MM.1S (cell line): ENCODE results near the gene AGFG1.

Experiments
- DNase-seq: peaks from one replicate; pipeline ENCODE4 v3.0.0-alpha.2; 2015
- H2AFZ ChIP-seq: fragments of 300-600 bp; sonication (generic); 2 replicates; pipeline ENCODE4 v1.6.0; 2016; ENCODE audit warnings: antibody characterized with exemption, low read length
- H3F3A ChIP-seq: fragments of 300-600 bp; sonication (generic); 2 replicates; pipeline ENCODE4 v1.6.1; 2016; ENCODE audit warnings: mild to moderate bottlenecking, antibody characterized with exemption, low read length, moderate library complexity, mixed read lengths; ENCODE audit not compliant: insufficient read depth
- H3K27ac ChIP-seq: fragments of 300-600 bp; sonication (generic); 2 replicates; pipeline ENCODE4 v1.5.1; 2016; ENCODE audit warnings: mild to moderate bottlenecking, low read length
- H3K27me3 ChIP-seq: fragments of 300-600 bp; sonication (generic); replicated peaks from 2 replicates; pipeline ENCODE4 v1.6.0; 2016; ENCODE audit warnings: low read length; ENCODE audit not compliant: insufficient read depth
- H3K36me3 ChIP-seq: fragments of 300-600 bp; sonication (generic); replicated peaks from 2 replicates; pipeline ENCODE4 v1.6.1; 2016; ENCODE audit warnings: mild to moderate bottlenecking, low read length, mixed read lengths; ENCODE audit not compliant: insufficient read depth
- H3K4me1 ChIP-seq: fragments of 300-600 bp; sonication (generic); 2 replicates; pipeline ENCODE4 v1.6.1; 2016; ENCODE audit warnings: low read length, mixed read lengths
- H3K4me2 ChIP-seq: fragments of 300-600 bp; sonication (generic); 2 replicates; pipeline ENCODE4 v1.6.0; 2016; ENCODE audit warnings: low read depth, low read length
- H3K4me3 ChIP-seq: fragments of 300-600 bp; sonication (generic); 2 replicates; pipeline ENCODE4 v1.5.1; 2016; ENCODE audit warnings: low read length, mixed read lengths
- H3K79me2 ChIP-seq: fragments of 300-600 bp; sonication (generic); 2 replicates; pipeline ENCODE4 v1.6.1; 2016; ENCODE audit warnings: mixed run types, low read length, mixed read lengths
- H3K9ac ChIP-seq: fragments of 300-600 bp; sonication (generic); 2 replicates; pipeline ENCODE4 v1.6.1; 2016; ENCODE audit warnings: low read length, mixed read lengths
- H3K9me2 ChIP-seq: fragments of 300-600 bp; sonication (generic); replicated peaks from 2 replicates; pipeline ENCODE4 v1.6.1; 2016; ENCODE audit warnings: mild to moderate bottlenecking, low read length, mixed read lengths; ENCODE audit not compliant: insufficient read depth
- H3K9me3 ChIP-seq: fragments of 300-600 bp; sonication (generic); replicated peaks from 2 replicates; pipeline ENCODE4 v1.6.1; 2016; ENCODE audit warnings: mild to moderate bottlenecking, low read length, mixed read lengths; ENCODE audit not compliant: insufficient read depth
- H4K20me1 ChIP-seq: fragments of 300-600 bp; sonication (generic); 2 replicates; pipeline ENCODE4 v1.6.1; 2016; ENCODE audit warnings: mild to moderate bottlenecking, low read length, moderate library complexity, mixed read lengths; ENCODE audit not compliant: insufficient read depth
- EZH2 ChIP-seq: fragments of 300-600 bp; sonication (generic); optimal IDR thresholded peaks from 2 replicates; pipeline ENCODE3; 2017; ENCODE audit warnings: low read depth, mild to moderate bottlenecking, antibody characterized with exemption, low read length, mixed read lengths
- EZH2phosphoT487 ChIP-seq: fragments of 300-600 bp; sonication (generic); IDR thresholded peaks from 2 replicates; pipeline ENCODE4 v1.6.1; 2018; ENCODE audit warnings: antibody characterized with exemption, low read length
- TF ChIP-seq, protein P1 (sequence below): fragments of 300-600 bp; sonication (generic); IDR thresholded peaks from 2 replicates; pipeline ENCODE4 v1.5.1; 2016; ENCODE audit warnings: antibody characterized with exemption, low read length, mixed read lengths

The AGFG1 gene

DNA sequence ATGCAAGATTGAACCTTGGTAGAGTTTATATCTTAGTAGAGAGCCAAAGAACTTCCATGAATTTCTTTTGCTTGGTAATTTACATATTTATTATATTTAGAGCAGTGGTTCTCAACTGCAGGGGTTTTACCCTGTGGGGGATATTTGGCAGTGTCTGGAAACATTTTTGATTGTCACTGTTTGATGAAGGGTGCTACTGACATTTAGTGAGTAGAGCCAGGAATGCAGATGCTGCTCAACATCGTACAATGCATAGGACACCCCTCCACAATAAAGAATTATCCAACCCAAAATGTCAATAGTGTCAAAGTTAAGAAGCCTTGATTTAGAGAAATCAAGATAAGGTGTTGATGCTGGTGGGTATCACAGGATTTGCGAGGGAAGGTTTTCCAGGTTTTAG is 14.7 kb downstream of the AGFG1 start:
- Histone ChIP-seq H3K79me2 (peaks cover 96% of the 10 kb centered on the region), H3K36me3 (no peaks in the 10 kb centered on the region), H3K27ac (no peak overlapping the region), H3F3A (no peaks in the 10 kb centered on the region), H4K20me1 (peaks cover 43% of the 10 kb centered on the region), H3K4me2 (no peak overlapping the region), H3K27me3 (no peaks in the 10 kb centered on the region), H3K9me3 (no peaks in the 10 kb centered on the region), H3K4me1 (peaks cover 10% of the 10 kb centered on the region), H3K9me2 (no peaks in the 10 kb centered on the region), H3K4me3 (no peak overlapping the region), H3K9ac (no peak overlapping the region), H2AFZ (no peak overlapping the region)
- no peak for TF ChIP-seq EZH2
- TF ChIP-seq, protein P1, sequence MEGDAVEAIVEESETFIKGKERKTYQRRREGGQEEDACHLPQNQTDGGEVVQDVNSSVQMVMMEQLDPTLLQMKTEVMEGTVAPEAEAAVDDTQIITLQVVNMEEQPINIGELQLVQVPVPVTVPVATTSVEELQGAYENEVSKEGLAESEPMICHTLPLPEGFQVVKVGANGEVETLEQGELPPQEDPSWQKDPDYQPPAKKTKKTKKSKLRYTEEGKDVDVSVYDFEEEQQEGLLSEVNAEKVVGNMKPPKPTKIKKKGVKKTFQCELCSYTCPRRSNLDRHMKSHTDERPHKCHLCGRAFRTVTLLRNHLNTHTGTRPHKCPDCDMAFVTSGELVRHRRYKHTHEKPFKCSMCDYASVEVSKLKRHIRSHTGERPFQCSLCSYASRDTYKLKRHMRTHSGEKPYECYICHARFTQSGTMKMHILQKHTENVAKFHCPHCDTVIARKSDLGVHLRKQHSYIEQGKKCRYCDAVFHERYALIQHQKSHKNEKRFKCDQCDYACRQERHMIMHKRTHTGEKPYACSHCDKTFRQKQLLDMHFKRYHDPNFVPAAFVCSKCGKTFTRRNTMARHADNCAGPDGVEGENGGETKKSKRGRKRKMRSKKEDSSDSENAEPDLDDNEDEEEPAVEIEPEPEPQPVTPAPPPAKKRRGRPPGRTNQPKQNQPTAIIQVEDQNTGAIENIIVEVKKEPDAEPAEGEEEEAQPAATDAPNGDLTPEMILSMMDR: no peak
- no peak for TF ChIP-seq EZH2phosphoT487
- no peak for DNase-seq

DNA sequence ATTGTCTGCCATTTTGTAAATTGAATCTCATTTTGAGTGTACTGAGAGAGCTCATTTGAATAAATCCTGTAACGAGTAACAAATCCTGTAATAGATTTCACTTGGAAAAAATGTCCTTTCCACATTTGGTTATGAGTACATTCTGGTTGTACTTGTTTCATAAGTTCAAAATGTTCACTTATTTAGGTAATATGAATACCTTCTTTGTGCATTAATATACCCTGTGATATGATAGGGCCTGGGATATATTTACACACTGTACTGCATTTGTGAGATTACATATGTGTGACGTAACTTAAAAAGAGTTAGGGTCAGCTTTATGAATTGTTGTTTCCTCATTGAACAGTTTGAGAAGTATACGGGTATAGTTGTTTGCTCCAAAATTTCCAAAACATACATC is 16.1 kb downstream of the AGFG1 start:
- Histone ChIP-seq H3K4me3 (no peak overlapping the region), H4K20me1 (peaks cover 34% of the 10 kb centered on the region), H3K27ac (no peak overlapping the region), H3K9ac (no peak overlapping the region), H3K79me2 (peaks cover 91% of the 10 kb centered on the region), H3K4me1 (peaks cover 4% of the 10 kb centered on the region; the same call in 1 of the 2 replicates), H3F3A (no peaks in the 10 kb centered on the region), H3K9me3 (no peaks in the 10 kb centered on the region), H3K36me3 (no peaks in the 10 kb centered on the region), H3K4me2 (no peak overlapping the region), H2AFZ (no peak overlapping the region), H3K9me2 (no peaks in the 10 kb centered on the region), H3K27me3 (no peaks in the 10 kb centered on the region)
- DNase-seq: no peak
- no peak for TF ChIP-seq EZH2phosphoT487
- TF ChIP-seq EZH2: no peak
- TF ChIP-seq, protein P1: no peak

DNA sequence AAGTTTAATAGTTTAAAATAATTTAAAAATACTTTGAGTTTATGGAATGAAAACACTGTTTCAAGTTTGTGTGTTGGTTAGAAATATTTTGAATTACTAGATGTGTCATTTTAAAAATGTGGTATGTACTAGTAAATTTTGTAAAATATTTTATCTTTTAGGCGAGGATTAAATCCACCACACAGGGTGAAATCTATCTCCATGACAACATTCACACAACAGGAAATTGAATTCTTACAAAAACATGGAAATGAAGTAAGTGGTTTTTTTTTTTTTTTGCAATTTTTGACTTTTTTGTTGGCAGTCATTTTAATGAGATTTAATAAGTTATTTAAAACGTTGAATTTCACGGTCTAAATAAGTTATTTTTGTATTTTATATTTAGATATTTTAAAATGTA is 19.4 kb downstream of the AGFG1 start:
- Histone ChIP-seq H3K27ac (no peak overlapping the region), H3K4me1 (no peaks in the 10 kb centered on the region), H3K36me3 (no peaks in the 10 kb centered on the region; the same call in 1 of the 2 replicates), H3K4me2 (no peak overlapping the region), H2AFZ (no peak overlapping the region), H3F3A (no peaks in the 10 kb centered on the region), H3K27me3 (no peaks in the 10 kb centered on the region), H4K20me1 (peaks cover 17% of the 10 kb centered on the region), H3K9ac (no peak overlapping the region), H3K79me2 (peaks cover 87% of the 10 kb centered on the region), H3K9me3 (no peaks in the 10 kb centered on the region), H3K4me3 (no peak overlapping the region), H3K9me2 (no peaks in the 10 kb centered on the region)
- TF ChIP-seq EZH2phosphoT487: no peak
- no peak for DNase-seq

DNA sequence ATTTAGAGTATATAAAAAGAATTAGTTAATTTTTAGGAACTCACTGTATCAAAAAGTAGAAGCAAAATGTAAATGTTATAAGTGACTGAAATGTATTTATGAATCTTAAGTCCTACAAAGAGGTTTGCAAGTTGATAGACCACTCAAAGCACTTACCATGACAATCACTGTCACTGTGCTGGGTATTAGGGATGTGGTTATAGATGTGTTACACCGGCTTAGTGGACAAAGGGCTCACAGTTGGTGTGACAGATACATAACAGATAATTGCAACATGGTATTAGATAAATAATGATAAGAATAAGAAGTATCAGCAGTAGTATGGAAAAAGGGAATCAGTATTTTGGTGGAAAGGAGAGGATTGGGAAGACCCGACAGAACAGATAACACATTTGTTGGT is 21.6 kb downstream of the AGFG1 start:
- Histone ChIP-seq H3K4me2 (no peak overlapping the region), H3K79me2 (peaks cover 87% of the 10 kb centered on the region), H3K4me1 (no peaks in the 10 kb centered on the region), H3K27ac (no peak overlapping the region), H3K4me3 (no peak overlapping the region), H3K9me3 (no peaks in the 10 kb centered on the region), H2AFZ (no peak overlapping the region), H4K20me1 (peaks cover 5% of the 10 kb centered on the region; the same call in 1 of the 2 replicates), H3K27me3 (no peaks in the 10 kb centered on the region), H3K36me3 (no peaks in the 10 kb centered on the region; the same call in 1 of the 2 replicates), H3F3A (no peaks in the 10 kb centered on the region), H3K9me2 (no peaks in the 10 kb centered on the region), H3K9ac (no peak overlapping the region)
- TF ChIP-seq, protein P1: no peak
- no peak for TF ChIP-seq EZH2
- TF ChIP-seq EZH2phosphoT487: no peak
- no peak for DNase-seq
